BJ (cell line): ENCODE measurements around the gene KCNH8. TPM values are rescaled to one million over a fixed set of nuclear protein-coding genes. Genes with fewer than 3 reads are reported as not detected.

ENCODE experiments used
- CTCF ChIA-PET: fragments of 350-600 bp; formaldehyde crosslinking; extraction: SDS; loops from one replicate; lab custom pipeline; 2021; ENCODE audit warnings: antibody characterized with exemption, inconsistent platforms; lab: Yijun Ruan, JAX
- POLR2A ChIA-PET: fragments of 300-600 bp; sonication (Branson Sonifier 250); formaldehyde crosslinking; extraction: SDS; loops from one replicate; lab custom pipeline; 2021; ENCODE audit warnings: antibody characterized with exemption; lab: Charles Lee
- DNase-seq: peaks from one replicate; pipeline ENCODE4 v3.0.0-alpha.2; 2011; ENCODE audit warnings: low read depth
- H3K27me3 ChIP-seq: 2 replicates; pipeline ENCODE4 v1.6.0; 2011; ENCODE audit warnings: low read length; ENCODE audit not compliant: control insufficient read depth, insufficient read depth
- H3K36me3 ChIP-seq: 2 replicates; pipeline ENCODE4 v1.5.1; 2011; ENCODE audit warnings: low read length; ENCODE audit not compliant: control insufficient read depth, insufficient read depth
- H3K4me3 ChIP-seq: 2 replicates; pipeline ENCODE4 v1.5.1; 2011; ENCODE audit warnings: low read depth, mild to moderate bottlenecking, control low read depth, low read length
- CTCF ChIP-seq: IDR thresholded peaks from 2 replicates; pipeline ENCODE4 v1.5.1; 2011; ENCODE audit warnings: low read depth, mild to moderate bottlenecking, control low read depth, inconsistent platforms, low read length, moderate library complexity; ENCODE audit not compliant: insufficient read depth
- polyA plus RNA-seq: library from polyadenylated mRNA; depleted of rRNA; stranded (reverse); fragments of >200 nt; gene quantifications from 2 replicates; pipeline ENCODE4 v1.2.3, GENCODE V29; 2011

The KCNH8 gene
- polyA plus RNA-seq, 1 experiment = 0.02 TPM

DNA sequence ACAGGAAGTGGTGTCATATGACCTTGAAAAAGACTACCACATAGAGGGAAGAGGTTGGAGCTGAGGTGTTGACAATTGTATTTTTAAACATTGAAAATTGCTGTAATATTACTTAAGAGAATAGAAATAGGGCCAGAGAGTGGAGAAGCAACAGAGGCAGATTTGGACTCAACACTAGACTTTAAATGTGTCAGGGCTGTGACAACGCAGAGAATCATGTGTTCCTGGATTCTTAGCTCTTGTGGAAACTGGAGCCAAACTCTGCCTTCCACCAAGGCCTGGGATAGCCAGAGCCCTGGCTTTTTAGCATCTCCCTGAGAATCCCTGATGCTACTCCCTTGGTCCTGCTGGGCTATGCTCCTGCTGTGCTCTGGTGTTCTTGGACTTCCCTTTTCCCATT lies 277.5 kb downstream of the KCNH8 start:
- no peaks in the 10 kb centered on the region for H3K27me3 ChIP-seq
- H3K36me3 ChIP-seq = no peaks in the 10 kb centered on the region
- ChIA-PET CTCF (no interaction called here), POLR2A (no interaction called here)
- H3K4me3 ChIP-seq = no peak overlapping the region
- no peak for DNase-seq
- no peak for TF ChIP-seq CTCF

GRCh38 chr3:19427422-19428149 lies 279.3 kb downstream of the KCNH8 start:
- no peak for DNase-seq
- H3K36me3 ChIP-seq = no peaks in the 10 kb centered on the region
- no peak for TF ChIP-seq CTCF
- no peak overlapping the region for H3K4me3 ChIP-seq
- POLR2A ChIA-PET = no interaction called here
- no peaks in the 10 kb centered on the region for H3K27me3 ChIP-seq
- CTCF ChIA-PET = no interaction called here

GRCh38 chr3:19428729-19429128 lies 280.4 kb downstream of the KCNH8 start:
- DNase-seq = no peak
- no peak for TF ChIP-seq CTCF
- no peaks in the 10 kb centered on the region for H3K27me3 ChIP-seq
- ChIA-PET CTCF (no interaction called here), POLR2A (no interaction called here)
- no peak overlapping the region for H3K4me3 ChIP-seq
- H3K36me3 ChIP-seq = no peaks in the 10 kb centered on the region

DNA sequence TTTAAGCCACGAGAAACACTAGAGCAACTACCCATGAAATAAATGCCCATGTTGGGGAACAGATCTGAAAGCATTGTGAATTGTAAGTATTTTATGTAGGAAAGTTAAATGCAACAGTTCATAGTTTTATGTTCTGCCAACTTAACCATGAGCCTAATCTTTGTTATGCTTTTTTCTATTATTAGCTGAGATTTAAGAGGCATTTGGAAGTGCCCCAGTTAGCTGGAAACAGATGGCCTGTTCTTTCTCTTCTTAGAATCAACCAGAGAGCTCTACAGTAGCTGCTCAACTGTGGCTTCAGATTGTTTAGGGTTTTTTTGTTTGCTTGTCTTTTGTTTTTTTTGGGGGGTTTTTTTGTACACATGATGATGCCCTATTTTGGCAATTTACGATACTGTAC lies 284.4 kb downstream of the KCNH8 start:
- POLR2A ChIA-PET = no interaction called here
- Histone ChIP-seq H3K4me3 (no peak overlapping the region), H3K36me3 (no peaks in the 10 kb centered on the region), H3K27me3 (no peaks in the 10 kb centered on the region)
- no peak for DNase-seq
- TF ChIP-seq CTCF = no peak
- CTCF ChIA-PET = interaction anchor here (0.6 kb wide), 1 partner anchor 432 kb away, joined by 3 read pairs; no protein-coding TSS in a partner anchor

DNA sequence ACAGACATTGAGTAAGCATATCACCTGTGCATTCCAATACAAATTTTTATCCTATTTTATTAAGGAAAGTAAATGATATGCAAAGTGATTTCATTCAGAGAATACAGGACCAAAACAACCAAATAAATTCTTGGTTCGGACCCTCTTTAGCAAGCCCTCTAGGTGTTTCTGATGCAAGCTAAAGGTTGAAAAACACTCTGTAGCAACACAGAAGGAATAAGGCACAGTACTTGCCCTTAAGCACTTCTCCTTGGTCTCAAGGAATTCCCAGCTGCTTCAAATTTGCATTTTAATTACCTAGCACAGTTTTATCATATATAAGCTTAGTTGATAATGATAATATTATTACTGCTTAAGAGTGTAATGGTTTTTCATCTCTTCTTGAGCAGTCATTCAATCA lies 288.4 kb downstream of the KCNH8 start:
- no peak for TF ChIP-seq CTCF
- no peaks in the 10 kb centered on the region for H3K27me3 ChIP-seq
- no peak overlapping the region for H3K4me3 ChIP-seq
- H3K36me3 ChIP-seq = no peaks in the 10 kb centered on the region
- ChIA-PET CTCF (interaction anchor here (0.9 kb wide), 1 partner anchor 41 kb away, joined by 3 read pairs; no protein-coding TSS in a partner anchor), POLR2A (no interaction called here)
- no peak for DNase-seq
